Panc1 (cell line): Measurements from ENCODE around the gene ATOH7. TPM values are rescaled to one million over a fixed set of nuclear protein-coding genes. Genes with fewer than 3 reads are reported as not detected.
"Not testable (repeated sequence)": the region's sequence is repeated elsewhere in the genome, so short reads cannot be mapped to it uniquely, and the experiment has no call there.

Experiments used
- ATAC-seq: fragments of 200-7000 bp; cut with Tn5 transposase; 2 replicates; pipeline ENCODE4 v1.9.1; 2020; ENCODE audit warnings: mild to moderate bottlenecking, moderate library complexity
- BruUV-seq: library from RNA; stranded (reverse); fragments of 400-500 nt; replicated peaks from 2 replicates; lab custom pipeline; 2021; lab: Mats Ljungman, UMichigan
- CTCF ChIA-PET: fragments of 300-600 bp; sonication (Branson Sonifier 250); formaldehyde crosslinking; loops from one replicate; lab custom pipeline; 2022; ENCODE audit warnings: antibody characterized with exemption; lab: Charles Lee
- POLR2A ChIA-PET: fragments of 300-600 bp; sonication (Branson Sonifier 250); formaldehyde crosslinking; loops from one replicate; lab custom pipeline; 2022; ENCODE audit warnings: antibody characterized with exemption; lab: Charles Lee
- DNase-seq: peaks from one replicate; pipeline ENCODE4 v3.0.0-alpha.2; 2010; ENCODE audit warnings: low read depth, low spot score
- H3K27ac ChIP-seq: 2 replicates; pipeline ENCODE4 v1.5.1; 2011; ENCODE audit warnings: mild to moderate bottlenecking, low read length, inconsistent platforms
- H3K27me3 ChIP-seq: fragments of 200-500 bp; sonication (Bioruptor generic); 2 replicates; pipeline ENCODE4 v1.6.0; 2014; ENCODE audit warnings: low read length, inconsistent platforms; ENCODE audit not compliant: control insufficient read depth, insufficient read depth
- H3K36me3 ChIP-seq: fragments of 200-500 bp; sonication (Bioruptor generic); 2 replicates; pipeline ENCODE4 v1.5.1; 2014; ENCODE audit warnings: inconsistent platforms, mild to moderate bottlenecking, low read length, moderate library complexity; ENCODE audit not compliant: control insufficient read depth, insufficient read depth
- H3K4me1 ChIP-seq: 2 replicates; pipeline ENCODE4 v1.5.1; 2011; ENCODE audit warnings: inconsistent platforms, mild to moderate bottlenecking, low read length, moderate library complexity; ENCODE audit not compliant: control insufficient read depth, insufficient read depth
- H3K4me3 ChIP-seq, 2 experiments: 2 replicates each; pipeline ENCODE4 v1.5.1; 2011 to 2012; ENCODE audit warnings: low read depth in 2 of 2, low read length in 2 of 2, mild to moderate bottlenecking in 2 of 2, inconsistent platforms in 1 of 2, moderate library complexity in 1 of 2
- H3K9me3 ChIP-seq: fragments of 200-500 bp; sonication (Bioruptor generic); 2 replicates; pipeline ENCODE4 v1.5.1; 2014; ENCODE audit warnings: low read depth, mild to moderate bottlenecking, inconsistent platforms, low read length, moderate library complexity; ENCODE audit not compliant: control insufficient read depth, insufficient read depth
- CTCF ChIP-seq: fragments of 450-650 bp; IDR thresholded peaks from 2 replicates; pipeline ENCODE4 v1.5.1; 2017; ENCODE audit warnings: mild to moderate bottlenecking
- POLR2AphosphoS5 ChIP-seq: IDR thresholded peaks from 2 replicates; pipeline ENCODE4 v1.6.1; 2012; ENCODE audit warnings: mild to moderate bottlenecking, low read depth, low read length, moderate library complexity
- REST ChIP-seq, 2 experiments: IDR thresholded peaks; 2 replicates each; pipeline ENCODE4 v1.6.1; 2011 to 2012; ENCODE audit warnings: low read depth in 2 of 2, control low read depth in 1 of 2, low read length in 1 of 2, mild to moderate bottlenecking in 1 of 2, moderate library complexity in 1 of 2; ENCODE audit not compliant: insufficient read depth in 1 of 2
- SIN3A ChIP-seq: IDR thresholded peaks from 2 replicates; pipeline ENCODE4 v1.6.1; 2012; ENCODE audit warnings: low read depth, mild to moderate bottlenecking, low read length, moderate library complexity, borderline replicate concordance; ENCODE audit not compliant: insufficient read depth
- TCF7L2 ChIP-seq: IDR thresholded peaks from 2 replicates; pipeline ENCODE4 v1.6.1; 2011; ENCODE audit warnings: mild to moderate bottlenecking, low read depth, low read length, inconsistent platforms
- in situ Hi-C: cut with HindIII; loops from 2 replicates; pipeline ENCODE4 v1.10.0; 2016; ENCODE audit warnings: low sequenced_read_pairs, low pct_unique_long_range_greater_than_20kb
- intact Hi-C: fragments of 100-400 bp; cut with micrococcal nuclease; formaldehyde crosslinking; loops from one replicate; pipeline ENCODE4 v1.10.0; 2022; ENCODE audit not compliant: unreplicated experiment
- total RNA-seq: library from RNA; stranded (reverse); gene quantifications from one replicate; pipeline ENCODE4 v1.2.1, GENCODE V29; 2021; ENCODE audit not compliant: unreplicated experiment

Gene ATOH7
- total RNA-seq, 1 experiment from 2014 or later: 0.28 TPM

DNA sequence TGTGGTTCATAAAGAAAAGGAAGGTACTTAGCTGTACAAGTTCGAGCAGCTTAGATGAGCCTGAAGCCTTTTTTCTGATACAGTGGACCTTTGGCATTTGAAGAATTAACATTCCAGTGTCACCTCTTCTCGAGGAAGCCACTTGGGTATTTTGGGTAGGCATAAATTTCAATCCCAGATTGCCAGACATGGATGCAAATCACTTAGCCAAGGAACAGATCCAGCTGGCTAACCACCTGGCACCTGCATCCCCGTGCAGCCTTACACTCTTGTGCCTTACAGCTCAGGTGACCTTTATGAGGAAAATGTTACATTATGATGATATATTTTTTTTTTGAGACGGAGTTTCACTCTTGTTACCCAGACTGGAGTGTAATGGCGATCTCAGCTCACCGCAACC is 16.0 kb upstream of the ATOH7 start:
- in situ Hi-C loops: no loop called here
- Histone ChIP-seq H3K27ac (no peak overlapping the region), H3K36me3 (no peaks in the 10 kb centered on the region), H3K4me1 (no peaks in the 10 kb centered on the region), H3K9me3 (no peaks in the 10 kb centered on the region), H3K27me3 (no peaks in the 10 kb centered on the region), H3K4me3 (no peak overlapping the region)
- intact Hi-C loops: no loop called here
- no peak for ATAC-seq
- POLR2A ChIA-PET: interaction anchor here (0.6 kb wide), 1 partner anchor 8 kb away, joined by 10 read pairs; no protein-coding TSS in a partner anchor
- no peak for DNase-seq
- TF ChIP-seq POLR2AphosphoS5: no peak
- TF ChIP-seq SIN3A: no peak
- TF ChIP-seq CTCF: no peak
- TF ChIP-seq TCF7L2: no peak
- no peak for TF ChIP-seq REST (IDR thresholded peaks at IDR 0.05; ENCODE audit: insufficient read depth in 1 of 2, low read depth in 2 of 2, low read length in 1 of 2)
- BruUV-seq: no TSS peak
- CTCF ChIA-PET: no interaction called here

DNA sequence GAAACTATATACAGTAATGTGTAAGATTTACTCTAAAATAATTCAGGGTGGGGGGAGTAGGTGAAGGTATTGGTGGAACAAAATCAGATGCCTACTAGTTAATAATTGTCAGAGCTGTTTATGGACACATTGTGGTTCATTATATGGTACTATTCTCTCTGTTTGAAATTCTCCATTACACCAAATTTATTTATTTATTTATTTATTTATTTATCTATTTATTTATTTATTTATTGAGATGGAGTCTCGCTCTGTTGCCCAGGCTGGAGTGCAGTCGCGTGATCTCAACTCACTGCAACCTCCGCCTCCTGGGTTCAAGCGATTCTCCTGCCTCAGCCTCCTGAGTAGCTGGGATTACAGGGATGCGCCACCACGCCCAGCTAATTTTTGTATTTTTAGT is 14.5 kb upstream of the ATOH7 start:
- H3K9me3 ChIP-seq, POLR2A ChIA-PET, H3K4me3 ChIP-seq, ATAC-seq, DNase-seq, H3K36me3 ChIP-seq, in situ Hi-C loops, H3K27ac ChIP-seq, H3K27me3 ChIP-seq, intact Hi-C loops, BruUV-seq, CTCF ChIA-PET, H3K4me1 ChIP-seq: not testable (repeated sequence)

DNA sequence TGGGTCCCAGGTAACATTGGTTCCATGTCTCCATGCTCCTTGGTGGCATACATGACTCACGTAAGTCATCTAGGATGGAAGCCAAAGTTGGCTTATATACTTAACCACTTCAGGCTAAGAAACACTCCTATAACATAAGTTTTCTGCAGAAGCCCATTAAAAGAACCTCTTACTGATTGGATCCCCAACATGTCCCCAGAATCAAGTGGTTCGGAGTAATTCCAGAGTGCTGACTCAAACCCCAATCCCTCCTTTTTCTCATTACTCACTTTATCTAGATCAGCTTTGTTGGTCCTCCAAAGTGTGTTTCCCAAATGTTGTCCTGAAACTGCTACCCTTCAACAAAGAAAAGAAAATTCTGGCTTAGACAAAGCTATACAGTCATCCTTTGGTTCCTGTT is 10.1 kb upstream of the ATOH7 start:
- CTCF ChIA-PET: no interaction called here
- H3K27me3 ChIP-seq: no peaks in the 10 kb centered on the region
- ATAC-seq (no peak), DNase-seq (no peak)
- H3K9me3 ChIP-seq: no peaks in the 10 kb centered on the region
- no peaks in the 10 kb centered on the region for H3K36me3 ChIP-seq
- POLR2A ChIA-PET: no interaction called here
- TF ChIP-seq SIN3A (no peak), CTCF (no peak), TCF7L2 (no peak), POLR2AphosphoS5 (no peak), REST (IDR thresholded peaks at IDR 0.05; ENCODE audit: insufficient read depth in 1 of 2, low read depth in 2 of 2, low read length in 1 of 2) (no peak)
- in situ Hi-C loops: no loop called here
- BruUV-seq: no TSS peak
- H3K27ac ChIP-seq: no peak overlapping the region
- no peak overlapping the region for H3K4me3 ChIP-seq
- intact Hi-C loops: loop anchor here (2.0 kb wide), 1 partner anchor 77 kb away; no protein-coding TSS in a partner anchor
- H3K4me1 ChIP-seq: no peaks in the 10 kb centered on the region
